Epithelial cell of esophagus (primary cell): Measurements from ENCODE around the gene SNX32.

Experiments
- DNase-seq: peaks from one replicate; pipeline ENCODE4 v3.0.0; 2010; ENCODE audit warnings: low read depth
- H3K4me3 ChIP-seq: 2 replicates; pipeline ENCODE4 v1.5.1; 2011; ENCODE audit warnings: mild to moderate bottlenecking, low read length, control low read depth
- TF ChIP-seq, protein P1 (sequence below): IDR thresholded peaks from 2 replicates; pipeline ENCODE4 v1.5.1; 2011; ENCODE audit warnings: low read depth, mild to moderate bottlenecking, low read length, control low read depth, inconsistent platforms; ENCODE audit not compliant: insufficient read depth; ENCODE audit errors: missing control alignments

SNX32 gene

DNA sequence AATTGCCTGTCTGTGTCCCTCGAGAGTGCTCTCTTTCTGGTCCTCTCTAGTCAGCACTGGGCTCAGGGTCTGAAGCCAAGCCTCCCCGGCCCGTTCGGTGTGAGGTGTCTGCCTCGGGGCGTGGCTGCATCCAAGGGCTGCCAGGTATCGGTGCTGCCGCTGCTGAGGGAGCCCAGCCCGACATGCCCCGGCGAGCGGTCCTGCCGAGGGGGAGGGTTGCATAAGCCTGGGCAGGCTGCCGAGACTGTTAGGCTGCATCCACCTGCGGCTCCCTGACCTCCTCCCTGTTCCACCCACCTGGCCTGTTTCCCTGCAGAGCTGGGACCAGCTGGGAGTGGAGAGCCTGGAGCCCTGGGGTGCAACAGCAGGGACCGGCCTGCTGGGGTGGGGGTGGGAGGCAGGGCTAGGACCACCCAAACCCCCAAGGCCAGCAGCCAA lies 40.6 kb upstream of the SNX32 start:
- H3K4me3 ChIP-seq: no peak overlapping the region
- DNase-seq: peak; percentile 97
- TF ChIP-seq, protein P1, sequence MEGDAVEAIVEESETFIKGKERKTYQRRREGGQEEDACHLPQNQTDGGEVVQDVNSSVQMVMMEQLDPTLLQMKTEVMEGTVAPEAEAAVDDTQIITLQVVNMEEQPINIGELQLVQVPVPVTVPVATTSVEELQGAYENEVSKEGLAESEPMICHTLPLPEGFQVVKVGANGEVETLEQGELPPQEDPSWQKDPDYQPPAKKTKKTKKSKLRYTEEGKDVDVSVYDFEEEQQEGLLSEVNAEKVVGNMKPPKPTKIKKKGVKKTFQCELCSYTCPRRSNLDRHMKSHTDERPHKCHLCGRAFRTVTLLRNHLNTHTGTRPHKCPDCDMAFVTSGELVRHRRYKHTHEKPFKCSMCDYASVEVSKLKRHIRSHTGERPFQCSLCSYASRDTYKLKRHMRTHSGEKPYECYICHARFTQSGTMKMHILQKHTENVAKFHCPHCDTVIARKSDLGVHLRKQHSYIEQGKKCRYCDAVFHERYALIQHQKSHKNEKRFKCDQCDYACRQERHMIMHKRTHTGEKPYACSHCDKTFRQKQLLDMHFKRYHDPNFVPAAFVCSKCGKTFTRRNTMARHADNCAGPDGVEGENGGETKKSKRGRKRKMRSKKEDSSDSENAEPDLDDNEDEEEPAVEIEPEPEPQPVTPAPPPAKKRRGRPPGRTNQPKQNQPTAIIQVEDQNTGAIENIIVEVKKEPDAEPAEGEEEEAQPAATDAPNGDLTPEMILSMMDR: no peak

DNA sequence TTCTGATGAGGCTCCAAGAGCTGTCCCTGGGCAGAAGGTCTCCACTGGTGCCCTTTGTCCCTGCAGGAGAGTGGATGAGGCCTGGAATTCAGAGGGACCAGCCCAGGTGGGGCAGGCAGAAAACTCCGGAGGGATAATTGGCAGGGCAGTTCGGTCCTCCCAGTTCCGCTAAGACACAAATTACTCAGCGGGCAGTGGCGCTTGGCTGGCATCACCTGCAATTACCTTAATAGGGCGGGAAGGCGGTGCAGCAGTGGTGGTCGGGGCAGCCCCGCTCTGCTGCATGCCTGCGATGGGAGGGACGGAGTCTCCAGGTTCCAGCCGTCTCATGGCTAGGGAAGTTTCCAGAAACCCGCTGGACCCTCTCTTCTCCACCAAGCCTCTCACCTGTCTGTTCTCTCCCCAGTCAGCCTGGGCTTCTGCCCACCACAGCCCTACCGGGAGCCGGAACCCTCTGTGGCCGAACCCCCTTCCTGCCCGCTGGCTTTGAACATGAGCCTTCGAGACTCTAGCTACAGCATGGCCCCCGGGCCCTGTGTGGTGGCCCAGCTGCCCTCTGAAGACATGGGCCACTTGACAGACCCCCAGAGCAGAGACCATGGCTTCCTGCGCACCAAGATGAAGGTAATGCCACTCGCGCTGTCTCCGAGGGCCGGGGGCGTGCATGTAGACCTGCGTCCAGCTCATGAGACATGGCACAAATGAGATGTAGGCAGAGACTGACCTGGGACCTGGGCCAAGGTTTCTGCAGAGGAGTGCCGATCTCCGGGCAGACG lies 40.0 kb upstream of the SNX32 start:
- H3K4me3 ChIP-seq: no peak overlapping the region
- TF ChIP-seq, protein P1: no peak
- no peak for DNase-seq

DNA sequence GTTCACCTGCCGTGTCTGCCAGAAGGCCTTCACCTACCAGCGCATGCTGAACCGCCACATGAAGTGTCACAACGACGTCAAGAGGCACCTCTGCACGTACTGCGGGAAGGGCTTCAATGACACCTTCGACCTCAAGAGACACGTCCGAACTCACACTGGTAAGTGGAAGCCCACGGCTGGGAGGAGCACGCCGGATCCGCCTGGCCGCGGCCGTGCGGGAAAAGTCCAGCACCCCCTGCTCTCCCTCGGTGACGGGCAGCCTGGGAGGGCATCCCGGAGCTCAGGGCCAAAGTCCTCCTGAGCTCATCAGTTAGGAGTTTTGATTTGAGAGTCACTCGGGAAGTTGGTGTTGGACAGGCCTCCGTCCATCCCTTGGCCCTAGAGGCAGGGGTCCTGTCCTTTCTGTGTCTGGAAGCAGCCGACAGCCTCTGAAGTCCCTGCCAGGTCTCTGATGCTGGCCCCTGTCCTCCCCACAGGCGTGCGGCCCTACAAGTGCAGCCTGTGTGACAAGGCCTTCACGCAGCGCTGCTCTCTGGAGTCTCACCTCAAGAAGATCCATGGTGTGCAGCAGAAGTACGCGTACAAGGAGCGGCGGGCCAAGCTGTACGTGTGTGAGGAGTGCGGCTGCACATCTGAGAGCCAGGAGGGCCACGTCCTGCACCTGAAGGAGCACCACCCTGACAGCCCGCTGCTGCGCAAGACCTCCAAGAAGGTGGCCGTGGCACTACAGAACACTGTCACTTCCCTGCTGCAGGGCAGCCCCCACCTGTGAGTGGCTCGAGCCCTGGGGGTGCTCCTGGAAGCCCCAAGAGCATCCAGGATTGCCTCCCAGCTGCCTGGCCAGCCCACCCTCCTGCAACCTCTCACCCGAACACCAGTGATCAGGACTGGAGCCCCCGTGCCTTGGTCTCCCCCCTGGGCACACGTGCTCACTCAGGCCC lies 38.9 kb upstream of the SNX32 start:
- TF ChIP-seq, protein P1: no peak
- no peak for DNase-seq
- no peak overlapping the region for H3K4me3 ChIP-seq

DNA sequence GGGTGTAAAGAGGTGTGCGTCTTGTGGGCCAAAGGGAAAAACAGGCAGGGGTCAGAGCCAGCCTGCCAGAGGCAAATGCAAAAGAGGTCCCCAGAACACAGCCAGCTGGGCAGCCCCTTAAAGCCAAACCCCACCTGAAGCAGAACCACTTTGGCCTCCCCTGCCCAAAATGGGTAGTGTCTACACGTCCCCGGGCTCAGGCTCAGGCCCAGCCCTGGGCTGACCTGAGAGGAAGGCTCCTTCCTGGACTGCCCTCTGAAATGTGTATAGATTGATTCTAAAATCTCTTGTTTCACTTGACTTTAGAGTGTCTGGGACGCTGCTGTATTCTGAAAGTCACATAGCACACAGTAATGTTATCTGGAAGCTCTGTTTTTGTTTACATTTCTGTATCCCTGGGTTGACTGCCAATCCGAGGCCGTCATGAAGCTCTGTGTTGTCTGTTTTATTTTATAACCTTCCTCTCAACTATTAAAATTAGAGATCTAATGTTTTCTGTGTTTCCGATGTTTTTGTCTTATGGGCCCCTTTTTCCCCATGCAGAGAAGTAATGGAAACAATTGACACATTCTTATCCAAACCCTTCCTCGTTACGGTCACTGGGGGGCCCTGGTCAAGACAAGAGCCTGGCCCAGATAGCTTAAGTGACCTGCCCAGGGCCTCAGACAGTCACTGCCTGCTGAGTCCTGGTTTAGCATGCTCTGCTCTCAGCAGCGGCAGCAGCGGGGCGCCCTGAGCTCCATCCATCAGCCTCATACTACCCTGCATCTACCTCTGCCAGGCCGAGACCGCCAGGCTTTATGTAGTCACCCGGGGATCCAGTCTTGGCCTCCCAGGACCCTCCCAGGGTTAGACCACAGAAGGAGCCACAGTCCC lies 36.8 kb upstream of the SNX32 start:
- TF ChIP-seq, protein P1: no peak
- no peak overlapping the region for H3K4me3 ChIP-seq
- DNase-seq: no peak

DNA sequence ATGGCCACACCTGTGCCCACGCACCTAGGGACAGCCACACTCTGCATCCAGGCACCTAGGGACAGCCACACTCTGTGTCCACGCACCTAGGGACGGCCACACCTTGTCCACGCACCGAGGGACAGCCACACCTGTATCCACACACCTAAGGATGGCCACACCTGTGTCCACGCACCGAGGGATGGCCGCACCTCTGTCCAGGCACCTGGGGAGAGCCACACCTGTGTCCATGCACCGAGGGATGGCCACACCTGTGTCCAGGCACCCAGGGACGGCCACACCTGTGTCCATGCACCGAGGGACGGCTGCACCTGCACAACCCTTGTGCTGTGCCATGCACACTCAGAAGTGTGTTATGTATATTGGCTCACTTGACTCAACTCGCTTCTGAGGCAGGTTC lies 36.1 kb upstream of the SNX32 start:
- H3K4me3 ChIP-seq: no peak overlapping the region
- DNase-seq: no peak
- TF ChIP-seq, protein P1: no peak

DNA sequence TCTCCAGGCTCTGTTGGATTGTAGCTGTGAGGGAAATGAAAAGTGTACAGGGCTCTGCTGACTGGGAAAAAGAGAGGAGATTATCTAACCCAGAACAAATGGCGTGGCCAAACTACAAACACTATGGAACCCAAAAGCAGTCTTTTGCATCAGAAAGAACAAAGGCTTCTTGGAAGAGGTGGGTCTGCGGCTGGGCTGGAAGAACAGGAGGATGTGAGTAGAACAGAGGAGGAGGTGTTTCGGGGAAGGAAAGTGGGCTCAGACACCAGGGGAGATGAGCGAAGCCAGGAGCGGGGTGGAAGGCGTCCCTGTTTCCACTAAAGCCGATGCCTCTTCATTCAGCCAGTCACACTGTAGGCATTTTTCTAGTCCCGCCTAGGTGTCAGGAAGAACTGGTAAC lies 34.9 kb upstream of the SNX32 start:
- H3K4me3 ChIP-seq: no peak overlapping the region
- TF ChIP-seq, protein P1: no peak
- no peak for DNase-seq
